MCF 10A (cell line): ENCODE measurements around the gene SCN8A. TPM values are rescaled to one million over a fixed set of nuclear protein-coding genes. Genes with fewer than 3 reads are reported as not detected.

Source experiments
- BruUV-seq: library from RNA; stranded (reverse); fragments of 400-500 nt; replicated peaks from 2 replicates; lab custom pipeline; 2021; lab: Mats Ljungman, UMichigan
- CTCF ChIA-PET: fragments of 300-600 bp; sonication (Branson Sonifier 250); formaldehyde crosslinking; extraction: SDS; loops from one replicate; lab custom pipeline; 2021; ENCODE audit warnings: antibody characterized with exemption, inconsistent platforms; lab: Yijun Ruan, JAX
- POLR2A ChIA-PET: fragments of 300-600, 350-650 bp; sonication (Branson Sonifier 250); formaldehyde crosslinking; extraction: SDS; loops from one replicate; lab custom pipeline; 2020; ENCODE audit warnings: antibody characterized with exemption, inconsistent platforms; lab: Yijun Ruan, JAX
- DNase-seq: peaks from one replicate; pipeline ENCODE4 v3.0.0-alpha.2; 2018; ENCODE audit not compliant: unreplicated experiment
- H3K27ac Mint-ChIP-seq: one replicate; pipeline ENCODE4 v1.8.0; 2022; ENCODE audit warnings: mild to moderate bottlenecking, low read depth, mixed read lengths; ENCODE audit not compliant: unreplicated experiment
- H3K27me3 Mint-ChIP-seq: one replicate; pipeline ENCODE4 v1.8.0; 2022; ENCODE audit warnings: mixed read lengths; ENCODE audit not compliant: insufficient read depth, unreplicated experiment
- H3K36me3 Mint-ChIP-seq: one replicate; pipeline ENCODE4 v1.8.0; 2022; ENCODE audit warnings: mild to moderate bottlenecking, moderate library complexity, mixed read lengths; ENCODE audit not compliant: insufficient read depth, unreplicated experiment
- H3K4me1 Mint-ChIP-seq: one replicate; pipeline ENCODE4 v1.8.0; 2022; ENCODE audit warnings: mixed read lengths; ENCODE audit not compliant: insufficient read depth, unreplicated experiment
- H3K4me3 Mint-ChIP-seq: one replicate; pipeline ENCODE4 v1.8.0; 2022; ENCODE audit warnings: mild to moderate bottlenecking, moderate library complexity, mixed read lengths; ENCODE audit not compliant: unreplicated experiment
- H3K9me3 Mint-ChIP-seq: one replicate; pipeline ENCODE4 v1.8.0; 2022; ENCODE audit warnings: mixed read lengths; ENCODE audit not compliant: unreplicated experiment
- CTCF ChIP-seq: fragments of 200-600 bp; IDR thresholded peaks from one replicate; pipeline ENCODE4 v1.8.0; 2022; ENCODE audit warnings: antibody characterized with exemption, mild to moderate bottlenecking; ENCODE audit not compliant: unreplicated experiment
- intact Hi-C: fragments of 100-400 bp; cut with micrococcal nuclease; formaldehyde crosslinking; loops from 2 replicates; pipeline ENCODE4 v1.14.1; 2022
- total RNA-seq: library from RNA; stranded (reverse); gene quantifications from 2 replicates; pipeline ENCODE4 v1.2.3, GENCODE V29; 2022

SCN8A gene
- total RNA-seq, 1 experiment from 2014 or later, result 0.70 TPM

GRCh38 chr12:51729331-51729730, 138.3 kb downstream of the SCN8A start:
- POLR2A ChIA-PET, result interaction anchor here (1.2 kb wide), 1 partner anchor 44 kb away, joined by 7 read pairs; no protein-coding TSS in a partner anchor
- TF ChIP-seq CTCF, result no peak
- no peak for DNase-seq
- Mint-ChIP-seq H3K4me3 (no peak overlapping the region), H3K36me3 (no peaks in the 10 kb centered on the region), H3K27ac (no peak overlapping the region), H3K27me3 (peaks cover 33% of the 10 kb centered on the region), H3K9me3 (peaks cover 6% of the 10 kb centered on the region), H3K4me1 (no peaks in the 10 kb centered on the region)
- intact Hi-C loops, result no loop called here
- no TSS peak for BruUV-seq
- CTCF ChIA-PET, result no interaction called here

- Mint-ChIP-seq H3K4me1 (no peaks in the 10 kb centered on the region), H3K27me3 (peaks cover 33% of the 10 kb centered on the region), H3K9me3 (peaks cover 6% of the 10 kb centered on the region), H3K27ac (no peak overlapping the region), H3K4me3 (no peak overlapping the region), H3K36me3 (no peaks in the 10 kb centered on the region)
- no peak for TF ChIP-seq CTCF
- CTCF ChIA-PET, result interaction anchor here (0.6 kb wide), 1 partner anchor 26 kb away, joined by 3 read pairs; no protein-coding TSS in a partner anchor
- intact Hi-C loops, result no loop called here
- DNase-seq, result no peak
- BruUV-seq, result no TSS peak
- POLR2A ChIA-PET, result no interaction called here
These were observed 139.7 kb downstream of the SCN8A start for GRCh38 chr12:51730745-51731144.

GRCh38 chr12:51740536-51740935, 149.5 kb downstream of the SCN8A start:
- H3K36me3 Mint-ChIP-seq, result no peaks in the 10 kb centered on the region

GRCh38 chr12:51744235-51744634, 153.2 kb downstream of the SCN8A start:
- POLR2A ChIA-PET, result no interaction called here
- BruUV-seq, result no TSS peak
- no peak for TF ChIP-seq CTCF
- H3K9me3 Mint-ChIP-seq, result peaks cover 10% of the 10 kb centered on the region
- DNase-seq, result no peak
- H3K27me3 Mint-ChIP-seq, result peaks cover 28% of the 10 kb centered on the region
- H3K27ac Mint-ChIP-seq, result no peak overlapping the region
- H3K36me3 Mint-ChIP-seq, result no peaks in the 10 kb centered on the region
- CTCF ChIA-PET, result interaction anchor here (0.6 kb wide), 1 partner anchor 10 kb away, joined by 3 read pairs; no protein-coding TSS in a partner anchor
- intact Hi-C loops, result no loop called here
- no peak overlapping the region for H3K4me3 Mint-ChIP-seq
- no peaks in the 10 kb centered on the region for H3K4me1 Mint-ChIP-seq

More at GRCh38 chr12:51740536-51740935, 149.5 kb downstream of the SCN8A start:
- intact Hi-C loops, result no loop called here
- BruUV-seq, result no TSS peak
- Mint-ChIP-seq H3K9me3 (peaks cover 10% of the 10 kb centered on the region), H3K27ac (no peak overlapping the region), H3K4me3 (no peak overlapping the region), H3K27me3 (peaks cover 28% of the 10 kb centered on the region), H3K4me1 (no peaks in the 10 kb centered on the region)
- ChIA-PET CTCF (interaction anchor here (0.7 kb wide), 1 partner anchor 153 kb away, joined by 3 read pairs; no protein-coding TSS in a partner anchor), POLR2A (no interaction called here)
- DNase-seq, result no peak
- no peak for TF ChIP-seq CTCF
